Measurements from ENCODE around the gene CNNM1.

CNNM1 gene

DNA sequence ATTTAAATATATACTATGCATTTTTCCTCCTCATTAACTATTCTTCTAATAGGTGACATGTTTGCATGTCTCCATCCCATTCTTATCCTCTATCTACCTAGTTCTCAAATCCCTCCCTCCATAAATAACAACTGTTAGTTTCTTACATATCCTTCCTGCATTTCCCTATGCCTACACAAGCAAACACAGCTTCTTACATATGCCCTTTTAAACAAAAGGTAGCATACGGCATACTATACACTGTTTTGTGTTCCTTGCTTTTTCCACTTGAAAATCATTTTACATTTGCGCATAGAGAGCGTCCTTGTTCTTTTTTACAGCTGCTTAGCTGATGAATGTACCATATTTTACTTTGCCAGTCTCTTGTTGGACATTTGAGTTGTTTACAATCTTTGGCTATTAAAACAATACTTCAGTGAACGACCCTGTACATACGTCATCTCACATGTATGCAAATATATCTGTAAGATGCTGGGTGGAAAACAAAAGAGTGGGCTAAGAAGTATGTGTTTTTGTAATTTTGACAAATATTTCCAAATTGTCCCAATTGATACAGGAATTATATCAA lies 93.5 kb downstream of the CNNM1 start:
- DNase-seq = no peak

- DNase-seq = no peak
Observed at GRCh38 chr10:99424656-99425055, 95.5 kb downstream of the CNNM1 start.

DNA sequence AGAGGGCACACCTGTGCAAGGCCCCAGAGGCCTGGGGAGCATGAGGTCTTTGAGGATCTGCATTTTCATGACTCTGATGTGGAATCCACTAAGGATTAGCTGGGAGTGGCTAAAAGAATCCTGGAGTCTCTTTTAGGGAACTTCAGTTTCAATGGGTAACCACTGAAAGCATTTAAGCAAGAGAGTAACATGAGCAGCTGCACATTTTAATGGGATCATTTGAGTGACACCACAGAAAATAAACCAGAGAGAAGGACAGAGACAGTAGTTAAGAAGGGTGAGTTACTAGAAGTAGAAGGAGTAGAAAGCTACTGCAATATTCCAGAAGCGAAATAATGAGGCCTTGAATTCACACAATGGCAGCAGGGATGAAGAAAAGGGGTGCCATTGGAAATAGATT lies 96.0 kb downstream of the CNNM1 start:
- no peak for DNase-seq

DNA sequence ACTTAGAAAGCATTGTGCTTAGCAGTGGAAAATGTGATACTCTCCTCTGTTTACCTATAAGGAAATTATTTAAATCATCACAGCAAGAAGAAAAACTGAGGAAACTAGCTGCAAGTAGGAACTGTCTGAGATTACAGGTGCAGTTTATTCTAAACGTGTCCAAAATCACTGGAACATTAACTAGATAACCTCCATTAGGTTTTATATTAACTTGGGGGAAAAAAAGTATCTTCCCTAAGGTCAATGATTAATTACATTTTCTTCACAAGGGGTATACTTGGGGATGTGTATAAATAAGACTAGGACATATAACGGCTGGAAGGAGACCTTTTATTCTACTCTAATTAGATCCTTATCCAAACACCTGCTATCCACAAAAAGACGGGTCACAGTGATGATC lies 97.5 kb downstream of the CNNM1 start:
- no peak for DNase-seq

- DNase-seq = no peak
Observed at GRCh38 chr10:99427566-99428190, 98.5 kb downstream of the CNNM1 start.

GRCh38 chr10:99429517-99430095 lies 100.5 kb downstream of the CNNM1 start:
- DNase-seq = no peak

DNA sequence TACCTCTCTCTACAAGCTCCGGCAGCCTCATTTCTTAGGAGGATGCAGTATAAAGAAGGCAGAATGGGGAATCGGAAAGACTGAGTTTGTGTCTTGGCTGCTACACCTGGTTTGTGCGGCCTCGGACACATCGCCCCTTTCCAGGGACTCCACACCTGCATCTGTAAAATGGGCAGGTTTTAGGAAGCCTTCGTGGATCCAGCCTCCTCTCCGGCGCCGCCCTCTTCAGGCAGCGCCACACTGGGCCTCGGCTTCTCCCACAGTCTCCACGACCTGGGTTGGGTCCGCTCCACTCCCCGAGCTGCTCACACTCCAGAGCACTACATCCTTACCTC lies 100.9 kb downstream of the CNNM1 start:
- no peak for DNase-seq

- DNase-seq = peak; percentile 86
Observed at GRCh38 chr10:99430451-99431189, 101.5 kb downstream of the CNNM1 start, which contains the start of gene GOT1. TSS of gene GOT1 (minus strand) at chr10:99430624. CDS start at chr10:99430565, 59 bp downstream.

DNA sequence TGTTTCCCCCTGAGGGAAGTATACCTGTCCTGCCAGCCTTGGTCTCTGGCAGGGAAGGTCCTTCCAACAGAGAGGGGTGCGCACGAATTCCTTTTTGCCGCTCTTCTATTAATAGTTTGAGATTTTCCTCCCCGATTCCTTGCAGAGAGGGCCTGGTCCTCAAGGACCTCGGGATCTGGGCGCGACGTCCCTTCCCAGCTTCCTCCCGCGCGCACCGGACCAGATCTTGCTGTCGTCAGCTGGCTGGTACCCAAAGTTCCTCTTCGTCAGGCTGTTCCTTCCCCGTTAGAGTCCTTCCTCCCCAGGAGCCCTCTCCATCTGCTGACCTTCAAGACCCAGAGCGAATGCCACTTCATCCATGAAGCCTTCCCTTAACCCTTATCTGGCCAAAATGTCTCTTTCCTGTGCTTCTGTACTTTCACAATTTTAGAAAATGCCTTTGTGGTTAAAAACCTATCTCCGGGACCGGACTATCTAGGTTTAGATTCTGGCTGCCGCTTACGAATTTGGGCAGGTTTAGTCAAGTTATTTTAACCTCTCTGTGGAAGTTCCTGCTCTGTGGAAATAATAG lies 102.1 kb downstream of the CNNM1 start:
- DNase-seq = no peak

DNA sequence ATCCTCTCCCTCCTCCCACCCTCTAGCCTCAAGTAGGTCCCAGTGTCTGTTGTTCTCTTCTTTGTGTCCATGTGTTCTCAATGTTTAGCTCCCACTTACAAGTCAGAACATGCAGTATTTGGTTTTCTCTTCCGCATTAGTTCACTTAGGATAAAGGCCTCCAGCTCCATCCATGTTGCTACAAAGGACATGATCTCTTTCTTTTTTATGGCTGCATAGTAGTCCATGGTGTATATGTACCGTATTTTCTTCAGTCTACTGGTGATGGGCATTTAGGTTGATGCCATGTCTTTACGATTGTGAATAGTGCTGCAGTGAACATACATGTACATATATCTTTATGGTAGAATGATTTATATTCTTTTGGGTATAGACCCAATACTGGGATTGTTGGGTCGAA lies 102.9 kb downstream of the CNNM1 start:
- DNase-seq = no peak

DNA sequence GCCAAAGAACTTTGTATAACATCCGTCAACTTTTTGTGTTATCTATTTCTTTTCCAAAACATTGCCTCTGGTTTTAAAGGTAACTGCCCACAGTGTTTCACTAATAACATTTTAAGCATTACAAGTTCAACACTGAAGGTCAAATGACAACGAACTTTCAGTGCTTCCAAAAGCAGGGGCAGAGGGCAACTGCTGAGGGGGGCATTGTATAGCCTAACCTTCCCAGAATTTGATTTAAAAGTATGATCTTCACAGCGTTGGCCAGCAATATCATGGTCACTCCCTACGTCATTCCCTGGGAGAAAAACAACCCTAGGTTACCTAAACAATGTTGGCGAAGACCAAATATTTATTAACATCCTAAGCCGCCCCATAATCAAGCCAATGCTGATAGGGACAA lies 103.7 kb downstream of the CNNM1 start:
- no peak for DNase-seq

DNA sequence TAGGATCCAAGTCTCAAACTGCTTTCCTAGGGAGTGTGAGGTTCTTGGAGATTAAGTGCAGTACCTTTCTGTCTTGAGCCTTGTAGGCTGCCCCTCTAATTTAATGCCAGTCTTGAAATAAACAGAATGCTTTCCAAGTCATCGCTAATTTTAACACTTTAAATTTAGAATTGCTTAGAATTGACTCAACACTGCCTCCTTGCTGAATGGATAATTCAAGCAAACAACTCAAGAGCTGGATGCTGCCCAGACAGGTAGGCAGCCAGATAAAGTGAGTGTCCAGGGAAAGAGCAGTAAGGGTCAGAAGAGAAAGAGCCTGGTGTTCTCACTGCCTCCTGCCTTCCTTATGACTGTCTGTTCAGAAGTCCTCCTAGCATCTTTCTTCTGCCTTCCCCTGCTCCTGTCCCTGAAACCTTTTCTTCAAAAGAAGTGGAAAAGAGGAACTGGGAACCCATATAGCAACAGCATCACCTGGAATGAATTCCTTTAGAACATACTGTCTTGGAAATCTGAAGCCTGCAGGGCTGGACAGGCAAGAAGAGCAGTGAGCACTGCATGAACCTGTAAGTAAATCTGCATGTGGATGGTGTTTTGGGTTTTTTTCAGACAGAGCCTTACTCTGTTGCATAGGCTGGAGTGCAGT lies 104.3 kb downstream of the CNNM1 start:
- no peak for DNase-seq

DNA sequence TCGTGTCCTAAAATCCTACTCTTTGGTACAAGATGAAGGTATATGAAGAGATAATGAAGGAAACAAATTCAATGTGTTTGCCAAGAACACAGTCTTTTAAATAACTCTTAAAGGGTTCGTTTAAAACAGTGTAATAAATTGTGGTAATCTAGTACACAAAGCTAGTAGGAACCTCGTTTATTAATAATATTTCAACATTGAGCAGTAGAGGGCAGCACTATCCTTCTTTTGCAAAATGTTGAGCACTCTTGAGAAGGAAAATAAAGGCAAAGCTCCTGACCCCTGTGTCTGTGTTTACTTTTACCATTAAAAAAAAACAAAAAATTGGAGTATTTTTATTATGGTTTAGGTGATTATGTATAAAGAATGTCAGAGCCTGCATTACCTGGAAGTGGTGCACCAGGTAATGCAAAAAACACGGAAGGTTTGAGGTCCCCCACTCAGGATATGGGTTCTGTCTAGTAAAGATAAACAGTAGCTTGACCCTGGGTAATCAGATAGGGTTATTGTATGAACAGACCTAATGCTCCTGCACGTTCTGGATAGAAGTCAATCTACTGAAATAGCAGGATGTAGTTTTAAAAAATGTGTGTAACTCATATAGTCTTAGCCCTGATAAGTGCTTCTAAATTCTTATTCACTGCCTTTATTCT lies 107.0 kb downstream of the CNNM1 start:
- DNase-seq = no peak

DNA sequence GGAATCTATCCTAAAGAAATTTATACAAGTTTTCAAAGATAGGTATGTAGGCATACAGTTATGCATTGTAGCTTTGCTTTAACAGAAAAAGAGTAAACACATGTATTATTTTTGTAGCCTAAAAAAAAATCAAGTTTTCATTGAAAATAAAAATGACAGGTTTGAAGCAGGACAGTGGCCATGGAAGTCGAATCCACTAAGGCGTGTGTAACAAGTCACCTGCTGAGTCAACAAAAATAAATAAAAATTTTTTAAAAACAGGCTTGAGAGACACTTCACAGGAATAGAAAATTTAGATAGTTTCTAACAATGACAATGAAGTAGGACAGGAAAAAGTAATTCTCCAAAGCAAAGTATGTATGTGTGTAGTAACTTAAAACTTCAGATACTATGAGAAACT lies 109.7 kb downstream of the CNNM1 start:
- DNase-seq = no peak

DNA sequence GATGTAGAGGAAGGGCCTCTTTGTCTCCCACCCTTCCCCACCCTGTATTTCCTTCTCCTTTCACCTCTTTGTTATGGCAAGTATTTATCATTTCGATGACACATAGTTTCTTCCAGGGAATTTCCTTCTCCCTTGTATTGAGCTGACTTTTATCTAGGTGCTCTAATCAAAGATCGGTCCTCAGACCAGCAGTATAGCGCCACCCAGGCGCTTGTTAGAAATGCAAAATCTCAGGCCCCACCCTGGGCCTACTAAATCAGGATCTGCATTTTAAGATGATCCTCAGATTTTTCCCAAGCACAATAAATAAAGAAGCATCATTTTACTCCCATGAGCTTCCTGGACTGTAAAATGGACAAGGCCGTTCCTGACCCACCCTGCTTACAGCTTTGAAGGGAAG lies 113.2 kb downstream of the CNNM1 start:
- no peak for DNase-seq

DNA sequence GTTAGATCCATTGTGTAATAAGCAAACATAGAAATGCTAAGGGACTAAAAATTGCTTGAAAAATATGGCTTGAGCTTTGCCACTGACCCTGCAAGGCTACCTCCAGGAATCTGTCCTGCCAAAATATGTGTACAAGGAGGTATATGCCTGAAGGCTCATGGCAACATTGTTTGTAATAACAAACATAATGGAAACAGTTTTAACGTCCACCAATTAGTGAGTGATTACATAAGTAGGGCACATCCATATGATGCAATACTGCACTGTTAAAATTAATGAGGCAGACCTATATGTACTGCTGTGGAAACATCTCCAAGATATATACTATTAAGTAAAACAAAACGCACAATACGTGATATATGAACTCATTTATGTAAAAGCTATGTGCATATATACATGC lies 114.3 kb downstream of the CNNM1 start:
- no peak for DNase-seq
